Neural progenitor cell (in vitro differentiated cells): ENCODE results near the gene SDK2. TPM values are rescaled to one million over a fixed set of nuclear protein-coding genes. Genes with fewer than 3 reads are reported as not detected.

ENCODE experiments used
- DNase-seq: peaks from one replicate; pipeline ENCODE4 v3.0.0-alpha.2; 2016; ENCODE audit warnings: low spot score
- H2AFZ ChIP-seq: fragments of 200-600 bp; sonication (generic); replicated peaks from 2 replicates; pipeline ENCODE4 v1.6.1; 2016; ENCODE audit warnings: antibody characterized with exemption
- H3F3A ChIP-seq: fragments of 200-600 bp; sonication (generic); 2 replicates; pipeline ENCODE4 v1.6.1; 2016; ENCODE audit warnings: antibody characterized with exemption, low read depth
- H3K27ac ChIP-seq: fragments of 200-600 bp; sonication (generic); 2 replicates; pipeline ENCODE4 v1.5.1; 2016; ENCODE audit warnings: mild to moderate bottlenecking
- H3K27me3 ChIP-seq: fragments of 200-600 bp; sonication (generic); 2 replicates; pipeline ENCODE4 v1.6.1; 2016; ENCODE audit warnings: mild to moderate bottlenecking, moderate library complexity
- H3K36me3 ChIP-seq: fragments of 200-600 bp; sonication (generic); 2 replicates; pipeline ENCODE4 v1.5.1; 2016
- H3K4me1 ChIP-seq: fragments of 200-600 bp; sonication (generic); 2 replicates; pipeline ENCODE4 v1.6.1; 2016; ENCODE audit warnings: mixed run types
- H3K4me2 ChIP-seq: fragments of 200-600 bp; sonication (generic); 2 replicates; pipeline ENCODE4 v1.6.1; 2016
- H3K4me3 ChIP-seq: fragments of 200-600 bp; sonication (generic); 2 replicates; pipeline ENCODE4 v1.5.1; 2016
- H3K79me2 ChIP-seq: fragments of 200-600 bp; sonication (generic); 2 replicates; pipeline ENCODE4 v1.6.1; 2016; ENCODE audit warnings: low read depth
- H3K9ac ChIP-seq: fragments of 200-600 bp; sonication (generic); 2 replicates; pipeline ENCODE4 v1.6.1; 2016
- H3K9me3 ChIP-seq: fragments of 200-600 bp; sonication (generic); 2 replicates; pipeline ENCODE4 v1.5.1; 2016; ENCODE audit warnings: low read depth
- H4K20me1 ChIP-seq: fragments of 200-600 bp; sonication (generic); 2 replicates; pipeline ENCODE4 v1.6.1; 2016; ENCODE audit warnings: low read depth
- H3K27ac Mint-ChIP-seq: 3 replicates; pipeline ENCODE4 v1.8.0; 2021; ENCODE audit warnings: mixed read lengths
- H3K27me3 Mint-ChIP-seq: 2 replicates; pipeline ENCODE4 v1.8.0; 2022; ENCODE audit warnings: low read depth, mild to moderate bottlenecking, inconsistent platforms, moderate library complexity, mixed read lengths; ENCODE audit not compliant: insufficient read depth
- H3K36me3 Mint-ChIP-seq: 3 replicates; pipeline ENCODE4 v1.8.0; 2021; ENCODE audit warnings: mixed read lengths
- H3K4me1 Mint-ChIP-seq: 3 replicates; pipeline ENCODE4 v1.8.0; 2021; ENCODE audit warnings: mixed read lengths
- H3K4me3 Mint-ChIP-seq: 3 replicates; pipeline ENCODE4 v1.8.0; 2021; ENCODE audit warnings: mild to moderate bottlenecking, moderate library complexity, mixed read lengths
- H3K9me3 Mint-ChIP-seq: 3 replicates; pipeline ENCODE4 v1.8.0; 2020; ENCODE audit warnings: mixed read lengths
- EZH2 ChIP-seq: fragments of 200-600 bp; sonication (generic); IDR thresholded peaks from 2 replicates; pipeline ENCODE4 v1.6.1; 2017; ENCODE audit warnings: antibody characterized with exemption, mild to moderate bottlenecking, moderate library complexity
- EZH2phosphoT487 ChIP-seq: fragments of 200-600 bp; sonication (generic); IDR thresholded peaks from 2 replicates; pipeline ENCODE4 v1.6.1; 2017; ENCODE audit warnings: antibody characterized with exemption
- total RNA-seq: library from RNA; depleted of rRNA; stranded (reverse); fragments of >200 nt; gene quantifications from 2 replicates; pipeline ENCODE4 v1.2.3, GENCODE V29; 2015; ENCODE audit warnings: low replicate concordance
- TF ChIP-seq, protein P1 (sequence below): fragments of 200-600 bp; sonication (generic); IDR thresholded peaks from 2 replicates; pipeline ENCODE4 v1.5.1; 2017; ENCODE audit warnings: antibody characterized with exemption, mild to moderate bottlenecking

Gene SDK2
- total RNA-seq, 1 donor from 2014 or later, result 15.3 TPM

DNA sequence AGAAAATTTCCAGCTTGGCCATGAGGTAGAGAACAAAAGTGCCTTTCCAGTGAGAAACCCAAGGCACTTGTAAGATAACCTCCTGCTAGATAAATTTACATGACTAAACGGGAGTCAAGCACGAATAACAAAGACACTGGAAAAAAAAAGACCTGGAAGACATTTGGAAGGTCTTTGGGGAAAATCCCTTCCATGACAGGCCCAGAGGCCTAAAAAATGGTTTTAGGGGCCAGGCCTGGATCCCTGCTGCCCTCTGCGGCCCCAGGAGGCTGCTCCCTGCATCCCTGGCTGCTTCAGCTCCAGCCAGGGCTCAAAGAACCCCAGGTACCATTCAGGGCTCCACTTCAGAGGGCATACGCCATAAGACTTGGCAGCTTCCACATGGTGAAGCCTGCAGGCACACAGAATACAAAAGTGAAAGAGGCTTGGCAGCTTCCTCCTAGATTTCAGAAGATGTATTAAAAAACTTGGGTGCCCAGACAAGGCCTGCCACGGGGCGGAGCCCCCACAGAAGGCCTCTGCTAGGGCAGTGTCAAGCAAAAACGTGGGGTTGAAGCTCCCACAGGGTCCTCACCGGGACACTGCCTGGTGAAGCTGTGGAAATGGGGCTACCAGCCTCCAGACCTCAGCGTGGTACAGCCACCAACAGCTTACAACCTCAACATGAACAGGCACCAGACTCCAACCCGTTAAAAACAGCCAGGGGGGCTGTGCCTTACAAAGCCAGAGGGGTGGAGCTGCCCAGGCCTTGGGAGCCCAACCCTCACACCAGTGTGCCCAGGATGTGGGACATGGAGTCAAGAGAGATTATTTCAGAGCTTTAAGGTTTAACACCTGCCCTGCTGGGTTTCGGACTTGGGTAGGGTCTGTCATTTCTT lies 77.1 kb downstream of the SDK2 start:
- Histone ChIP-seq H3K4me2 (peak overlapping the region; percentile 68), H3K36me3 (no peaks in the 10 kb centered on the region), H3K79me2 (peaks cover 54% of the 10 kb centered on the region), H3K27ac (peak overlapping the region; percentile 85), H3K9me3 (no peaks in the 10 kb centered on the region), H3K27me3 (no peaks in the 10 kb centered on the region), H3F3A (peaks cover 31% of the 10 kb centered on the region), H4K20me1 (peaks cover 74% of the 10 kb centered on the region), H2AFZ (no peak overlapping the region), H3K4me3 (peak overlapping the region; percentile 21), H3K9ac (no peak overlapping the region), H3K4me1 (peaks cover 53% of the 10 kb centered on the region)
- no peaks in the 10 kb centered on the region for H3K9me3 Mint-ChIP-seq
- peak; percentile 57 for DNase-seq
- peaks cover 4% of the 10 kb centered on the region for H3K36me3 Mint-ChIP-seq
- peaks cover 6% of the 10 kb centered on the region for H3K27me3 Mint-ChIP-seq
- TF ChIP-seq EZH2phosphoT487 (no peak), EZH2 (no peak)
- TF ChIP-seq, protein P1, sequence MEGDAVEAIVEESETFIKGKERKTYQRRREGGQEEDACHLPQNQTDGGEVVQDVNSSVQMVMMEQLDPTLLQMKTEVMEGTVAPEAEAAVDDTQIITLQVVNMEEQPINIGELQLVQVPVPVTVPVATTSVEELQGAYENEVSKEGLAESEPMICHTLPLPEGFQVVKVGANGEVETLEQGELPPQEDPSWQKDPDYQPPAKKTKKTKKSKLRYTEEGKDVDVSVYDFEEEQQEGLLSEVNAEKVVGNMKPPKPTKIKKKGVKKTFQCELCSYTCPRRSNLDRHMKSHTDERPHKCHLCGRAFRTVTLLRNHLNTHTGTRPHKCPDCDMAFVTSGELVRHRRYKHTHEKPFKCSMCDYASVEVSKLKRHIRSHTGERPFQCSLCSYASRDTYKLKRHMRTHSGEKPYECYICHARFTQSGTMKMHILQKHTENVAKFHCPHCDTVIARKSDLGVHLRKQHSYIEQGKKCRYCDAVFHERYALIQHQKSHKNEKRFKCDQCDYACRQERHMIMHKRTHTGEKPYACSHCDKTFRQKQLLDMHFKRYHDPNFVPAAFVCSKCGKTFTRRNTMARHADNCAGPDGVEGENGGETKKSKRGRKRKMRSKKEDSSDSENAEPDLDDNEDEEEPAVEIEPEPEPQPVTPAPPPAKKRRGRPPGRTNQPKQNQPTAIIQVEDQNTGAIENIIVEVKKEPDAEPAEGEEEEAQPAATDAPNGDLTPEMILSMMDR, result no peak
- no peak overlapping the region for H3K27ac Mint-ChIP-seq
- peaks cover 51% of the 10 kb centered on the region for H3K4me1 Mint-ChIP-seq
- no peak overlapping the region for H3K4me3 Mint-ChIP-seq

DNA sequence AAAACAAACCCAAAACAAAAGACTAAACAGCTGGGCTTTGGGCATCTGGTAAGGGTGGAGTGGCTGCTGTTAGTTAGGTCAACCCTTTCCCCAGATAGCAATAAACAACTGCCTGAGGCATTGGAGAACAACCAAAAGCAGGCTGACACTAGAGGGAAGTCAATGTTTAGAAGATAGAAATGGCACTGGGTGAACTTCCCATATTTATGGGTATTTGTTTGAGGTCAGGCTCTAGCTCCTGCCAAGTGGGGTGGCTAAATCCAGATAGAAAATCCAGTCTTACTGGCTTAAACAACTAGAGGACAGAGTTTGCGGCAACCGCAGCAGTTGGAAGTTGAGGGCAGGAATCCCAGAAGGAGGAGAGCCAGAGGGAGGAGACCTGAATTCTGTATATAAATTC lies 79.4 kb downstream of the SDK2 start:
- DNase-seq, result no peak
- H3K27me3 ChIP-seq, result no peaks in the 10 kb centered on the region
- no peak overlapping the region for H3K9ac ChIP-seq
- H3K9me3 ChIP-seq, result no peaks in the 10 kb centered on the region
- H3K27ac ChIP-seq, result no peak overlapping the region
- peaks cover 69% of the 10 kb centered on the region for H3K79me2 ChIP-seq
- no peaks in the 10 kb centered on the region for H3K36me3 ChIP-seq
- peaks cover 68% of the 10 kb centered on the region for H4K20me1 ChIP-seq
- Mint-ChIP-seq H3K36me3 (peaks cover 7% of the 10 kb centered on the region), H3K4me3 (no peak overlapping the region), H3K4me1 (peaks cover 44% of the 10 kb centered on the region), H3K9me3 (no peaks in the 10 kb centered on the region), H3K27ac (no peak overlapping the region), H3K27me3 (peaks cover 7% of the 10 kb centered on the region)
- H3K4me1 ChIP-seq, result peaks cover 45% of the 10 kb centered on the region
- TF ChIP-seq EZH2phosphoT487 (no peak), EZH2 (no peak)
- TF ChIP-seq, protein P1, result no peak
- H3K4me3 ChIP-seq, result no peak overlapping the region
- H3K4me2 ChIP-seq, result no peak overlapping the region
- no peak overlapping the region for H2AFZ ChIP-seq
- H3F3A ChIP-seq, result peaks cover 33% of the 10 kb centered on the region

DNA sequence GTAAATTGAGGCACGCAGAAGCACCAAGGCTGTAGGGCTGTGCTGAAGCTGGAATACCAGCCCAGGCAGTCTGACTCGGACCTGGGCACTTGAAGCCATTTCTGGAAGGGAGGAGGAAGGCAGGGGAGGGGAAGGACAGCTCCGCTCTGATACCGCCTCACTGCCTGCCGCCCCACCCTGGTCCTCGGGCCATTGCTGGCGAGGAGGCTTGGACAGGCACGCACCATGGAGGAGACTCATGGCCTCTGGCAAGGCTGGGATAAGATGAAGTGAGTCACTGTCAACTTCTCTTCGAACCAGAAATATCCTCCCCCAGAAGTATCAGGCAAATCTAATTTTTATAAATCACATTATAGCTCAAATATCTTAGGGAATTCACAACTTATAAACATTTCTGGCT lies 81.3 kb downstream of the SDK2 start:
- no peak overlapping the region for H3K4me2 ChIP-seq
- H3K9me3 Mint-ChIP-seq, result no peaks in the 10 kb centered on the region
- no peak overlapping the region for H3K4me3 Mint-ChIP-seq
- peaks cover 70% of the 10 kb centered on the region for H4K20me1 ChIP-seq
- peaks cover 48% of the 10 kb centered on the region for H3K4me1 ChIP-seq
- H3K36me3 Mint-ChIP-seq, result peaks cover 7% of the 10 kb centered on the region
- H3K36me3 ChIP-seq, result no peaks in the 10 kb centered on the region
- H3K9me3 ChIP-seq, result no peaks in the 10 kb centered on the region
- H3K27me3 ChIP-seq, result no peaks in the 10 kb centered on the region
- no peak overlapping the region for H3K27ac Mint-ChIP-seq
- TF ChIP-seq EZH2, result no peak
- TF ChIP-seq, protein P1, result no peak
- TF ChIP-seq EZH2phosphoT487, result no peak
- peaks cover 58% of the 10 kb centered on the region for H3K79me2 ChIP-seq
- no peak for DNase-seq
- no peak overlapping the region for H3K9ac ChIP-seq
- no peak overlapping the region for H3K4me3 ChIP-seq
- H3F3A ChIP-seq, result peaks cover 25% of the 10 kb centered on the region
- H3K27me3 Mint-ChIP-seq, result peaks cover 6% of the 10 kb centered on the region
- peaks cover 40% of the 10 kb centered on the region for H3K4me1 Mint-ChIP-seq
- H3K27ac ChIP-seq, result no peak overlapping the region
- H2AFZ ChIP-seq, result no peak overlapping the region
